OCI-LY7 (cell line): Measurements from ENCODE around the gene WEE1. TPM values are rescaled to one million over a fixed set of nuclear protein-coding genes. Genes with fewer than 3 reads are reported as not detected.

Experiments used
- BruUV-seq: library from RNA; stranded (reverse); fragments of 400-500 nt; replicated peaks from 2 replicates; lab custom pipeline; 2021; lab: Mats Ljungman, UMichigan
- CTCF ChIA-PET: fragments of 300-600 bp; sonication (Branson Sonifier 250); formaldehyde crosslinking; loops from one replicate; lab custom pipeline; 2022; ENCODE audit warnings: antibody characterized with exemption; ENCODE audit not compliant: unreplicated experiment; lab: Charles Lee
- POLR2A ChIA-PET: fragments of 300-600 bp; sonication (Branson Sonifier 250); formaldehyde crosslinking; loops from one replicate; lab custom pipeline; 2022; ENCODE audit warnings: antibody characterized with exemption; lab: Charles Lee
- DNase-seq: peaks from one replicate; pipeline ENCODE4 v3.0.0-alpha.2; 2015; ENCODE audit warnings: low spot score
- H2AFZ ChIP-seq: fragments of 200-600 bp; sonication (generic), shearing (Covaris generic); 2 replicates; pipeline ENCODE4 v1.6.1; 2014; ENCODE audit warnings: mild to moderate bottlenecking, antibody characterized with exemption, low read length, moderate library complexity
- H3K27ac ChIP-seq: fragments of 200-600 bp; sonication (generic); 2 replicates; pipeline ENCODE4 v1.5.1; 2014; ENCODE audit warnings: mixed run types, low read depth, mild to moderate bottlenecking, moderate library complexity, low read length, inconsistent platforms; ENCODE audit not compliant: poor library complexity, severe bottlenecking
- H3K36me3 ChIP-seq: fragments of 200-600 bp; sonication (generic); 2 replicates; pipeline ENCODE4 v1.6.1; 2014; ENCODE audit warnings: mild to moderate bottlenecking, antibody characterized with exemption, low read length, moderate library complexity, mixed read lengths; ENCODE audit not compliant: insufficient read depth
- H3K4me1 ChIP-seq: fragments of 200-600 bp; sonication (generic); 2 replicates; pipeline ENCODE4 v1.5.1; 2014; ENCODE audit warnings: mild to moderate bottlenecking, low read length; ENCODE audit not compliant: insufficient read depth, poor library complexity, severe bottlenecking
- H3K4me2 ChIP-seq: fragments of 200-600 bp; sonication (generic); 2 replicates; pipeline ENCODE4 v1.6.1; 2014; ENCODE audit warnings: mild to moderate bottlenecking, low read length
- H3K4me3 ChIP-seq: fragments of 200-600 bp; sonication (generic); 2 replicates; pipeline ENCODE4 v1.5.1; 2014; ENCODE audit warnings: mild to moderate bottlenecking, low read depth, low read length; ENCODE audit not compliant: poor library complexity, severe bottlenecking
- H3K79me2 ChIP-seq: fragments of 200-600 bp; sonication (generic); 2 replicates; pipeline ENCODE4 v1.6.1; 2016; ENCODE audit warnings: low read depth, mild to moderate bottlenecking, low read length, moderate library complexity, mixed read lengths; ENCODE audit not compliant: insufficient read depth
- H3K9me2 ChIP-seq: fragments of 200-600 bp; sonication (generic); 2 replicates; pipeline ENCODE4 v1.6.1; 2016; ENCODE audit warnings: mild to moderate bottlenecking, low read length, mixed read lengths; ENCODE audit not compliant: insufficient read depth
- H3K9me3 ChIP-seq: fragments of 200-600 bp; sonication (generic); 2 replicates; pipeline ENCODE4 v1.6.1; 2014; ENCODE audit warnings: mild to moderate bottlenecking, mixed run types, low read length, mixed read lengths
- H4K20me1 ChIP-seq: fragments of 200-600 bp; sonication (generic); 2 replicates; pipeline ENCODE4 v1.6.1; 2014; ENCODE audit warnings: mild to moderate bottlenecking, antibody characterized with exemption, low read length, moderate library complexity, mixed read lengths; ENCODE audit not compliant: insufficient read depth
- CTCF ChIP-seq: fragments of 200-600 bp; sonication (generic); conservative IDR thresholded peaks from 2 replicates; pipeline ENCODE4 v1.5.1; 2014; ENCODE audit warnings: mild to moderate bottlenecking, antibody characterized with exemption, low read length, moderate library complexity, mixed read lengths
- EZH2phosphoT487 ChIP-seq: fragments of 200-600 bp; sonication (generic); IDR thresholded peaks from 2 replicates; pipeline ENCODE4 v1.6.1; 2018; ENCODE audit warnings: low read depth, borderline replicate concordance, mild to moderate bottlenecking, mixed run types, antibody characterized with exemption, low read length, moderate library complexity, mixed read lengths
- intact Hi-C: fragments of 100-400 bp; cut with micrococcal nuclease; formaldehyde crosslinking; loops from one replicate; pipeline ENCODE4 v1.10.0; 2022; ENCODE audit not compliant: unreplicated experiment
- total RNA-seq, 2 experiments: library from RNA; depleted of rRNA in 1 of 2; stranded (reverse); fragments of >200 nt in 1 of 2; shearing (Covaris generic) in 1 of 2; gene quantifications; 2 replicates each; pipeline ENCODE4 v1.2.3, GENCODE V29; 2014 to 2022

Gene WEE1
- total RNA-seq, 2 experiments from 2014 or later: 147 to 216 TPM

DNA sequence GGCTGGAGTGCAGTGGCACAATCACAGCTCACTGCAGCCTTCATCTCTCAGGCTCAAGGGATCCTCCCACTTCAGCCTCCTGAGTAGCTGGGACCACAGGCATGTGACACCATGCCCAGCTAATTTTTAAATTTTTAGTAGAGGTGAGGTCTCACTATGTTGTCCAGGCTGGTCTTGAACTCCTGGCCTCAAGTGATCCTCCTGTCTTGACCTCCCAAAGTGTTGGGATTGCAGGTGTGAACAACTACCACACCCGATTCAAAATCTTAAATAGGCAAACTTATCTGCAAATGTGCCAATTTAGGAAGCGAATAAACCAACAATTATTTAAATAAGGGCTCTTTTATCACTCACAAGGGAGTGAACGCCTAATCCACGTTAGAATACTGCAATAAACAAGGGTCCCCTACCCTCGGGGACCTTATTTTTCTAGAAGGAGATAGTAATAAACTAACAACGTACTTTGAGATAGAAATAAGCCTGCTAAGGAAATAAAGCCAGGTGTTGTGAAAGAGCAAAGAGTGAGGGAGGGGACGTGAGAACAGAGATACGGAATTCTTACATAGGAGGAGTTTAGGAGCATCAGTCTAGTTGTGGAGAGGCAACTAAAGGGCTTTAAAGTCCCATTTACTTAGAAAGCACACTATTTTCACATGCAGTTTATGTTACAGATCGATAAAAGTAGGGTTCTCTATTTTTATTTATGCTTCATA is 3.0 kb upstream of the WEE1 start:
- Histone ChIP-seq H3K4me1 (peaks cover 46% of the 10 kb centered on the region), H3K9me3 (no peaks in the 10 kb centered on the region), H3K9me2 (no peaks in the 10 kb centered on the region), H3K36me3 (peaks cover 14% of the 10 kb centered on the region), H3K4me2 (peak overlapping the region; percentile 88), H3K4me3 (peak overlapping the region; percentile 99), H3K27ac (peak overlapping the region; percentile 78), H3K79me2 (peaks cover 26% of the 10 kb centered on the region), H2AFZ (peak overlapping the region; percentile 55), H4K20me1 (peaks cover 9% of the 10 kb centered on the region; the same call in 1 of the 2 replicates)
- no peak for TF ChIP-seq CTCF
- no peak for TF ChIP-seq EZH2phosphoT487
- CTCF ChIA-PET: interaction anchor here (0.5 to 0.6 kb wide), 3 partner anchors 36 to 169 kb away, joined by 3 read pairs; no protein-coding TSS in a partner anchor
- intact Hi-C loops: loop anchor here (5.0 kb wide), 2 partner anchors 33 to 92 kb away; partner anchors contain the start of gene SWAP70
- POLR2A ChIA-PET: interaction anchor here (0.5 to 15.1 kb wide), 9 partner anchors 9 to 613 kb away, joined by 3 to 509 read pairs (median 3); no protein-coding TSS in a partner anchor
- BruUV-seq: no TSS peak
- DNase-seq: no peak

DNA sequence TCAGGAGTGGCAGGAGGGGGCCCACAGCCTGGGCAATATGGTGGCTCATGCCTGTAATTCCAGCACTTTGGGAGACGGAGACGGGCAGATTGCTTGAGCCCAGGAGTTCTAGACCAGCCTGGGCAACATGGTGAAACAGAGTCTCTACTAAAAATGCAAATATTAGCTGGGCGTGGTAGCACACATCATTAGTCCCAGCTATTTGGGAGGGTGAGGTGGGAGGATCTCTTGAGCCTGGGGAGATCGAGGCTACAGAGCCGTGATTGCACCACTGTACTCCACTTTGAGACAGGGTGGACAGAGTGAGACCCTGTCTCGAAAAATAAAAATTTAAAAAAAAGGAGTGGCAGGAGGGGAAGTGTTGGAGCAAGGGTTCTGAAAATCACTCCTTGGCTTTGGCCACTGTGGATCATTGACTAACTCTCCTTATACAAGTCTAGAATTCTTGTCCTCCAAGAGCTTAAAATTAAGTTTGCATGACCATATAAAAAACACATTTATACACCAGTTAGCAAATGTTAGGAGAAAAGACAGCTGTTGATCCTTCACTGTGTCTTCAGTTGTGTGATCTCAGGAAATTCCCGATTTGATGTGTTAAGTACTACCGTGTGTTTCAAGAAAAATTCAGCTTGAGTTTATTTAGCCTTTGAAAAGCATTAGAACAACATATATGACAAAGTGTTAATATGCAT is 2.3 kb upstream of the WEE1 start:
- H3K4me3 ChIP-seq: peak overlapping the region; percentile 99
- peak; percentile 58 for DNase-seq
- H3K4me1 ChIP-seq: peaks cover 46% of the 10 kb centered on the region
- H3K9me3 ChIP-seq: no peaks in the 10 kb centered on the region
- peaks cover 34% of the 10 kb centered on the region for H3K79me2 ChIP-seq
- TF ChIP-seq EZH2phosphoT487 (no peak), CTCF (no peak)
- peak overlapping the region; percentile 78 for H3K27ac ChIP-seq
- peaks cover 22% of the 10 kb centered on the region for H3K36me3 ChIP-seq
- BruUV-seq: no TSS peak
- ChIA-PET CTCF (interaction anchor here (0.5 to 2.6 kb wide), 5 partner anchors 30 to 187 kb away, joined by 3 to 10 read pairs (median 3); no protein-coding TSS in a partner anchor), POLR2A (interaction anchor here (0.6 to 15.1 kb wide), 10 partner anchors 8 to 739 kb away, joined by 3 to 509 read pairs (median 4); no protein-coding TSS in a partner anchor)
- intact Hi-C loops: loop anchor here (5.0 kb wide), 2 partner anchors 34 to 91 kb away; partner anchors contain the start of gene SWAP70
- peaks cover 16% of the 10 kb centered on the region for H4K20me1 ChIP-seq
- H3K4me2 ChIP-seq: peak overlapping the region; percentile 88
- H3K9me2 ChIP-seq: no peaks in the 10 kb centered on the region
- H2AFZ ChIP-seq: peak overlapping the region; percentile 55
